ENCODE results near the gene MPP3.

Gene MPP3

GRCh38 chr17:43817826-43818225 lies 15.1 kb downstream of the MPP3 start:
- Histone ChIP-seq H3K27ac (ENCODE audit: low read depth, low read length) (no peak overlapping the region), H3K9me2 (replicated peaks; ENCODE audit: insufficient read depth, low read length) (no peaks in the 10 kb centered on the region), H3K4me3 (ENCODE audit: insufficient read depth, low read length, poor library complexity, severe bottlenecking) (no peak overlapping the region), H3K36me3 (ENCODE audit: low read length) (no peaks in the 10 kb centered on the region), H3K9ac (ENCODE audit: low read length) (no peak overlapping the region), H2AFZ (ENCODE audit: low read depth, low read length, severe bottlenecking) (no peak overlapping the region), H3K4me2 (ENCODE audit: low read depth, low read length, poor library complexity, severe bottlenecking) (no peak overlapping the region), H3K79me2 (ENCODE audit: insufficient read depth, low read length) (no peaks in the 10 kb centered on the region), H3K27me3 (ENCODE audit: low read length) (0 out of 2 replicates have a peak, but pooled peaks cover 6% of the 10 kb centered on the region), H3K9me3 (ENCODE audit: insufficient read depth, low read length) (no peaks in the 10 kb centered on the region), H3F3A (ENCODE audit: insufficient read depth) (no peaks in the 10 kb centered on the region), H4K20me1 (ENCODE audit: low read depth, low read length) (no peaks in the 10 kb centered on the region)
- TF ChIP-seq, protein P1, sequence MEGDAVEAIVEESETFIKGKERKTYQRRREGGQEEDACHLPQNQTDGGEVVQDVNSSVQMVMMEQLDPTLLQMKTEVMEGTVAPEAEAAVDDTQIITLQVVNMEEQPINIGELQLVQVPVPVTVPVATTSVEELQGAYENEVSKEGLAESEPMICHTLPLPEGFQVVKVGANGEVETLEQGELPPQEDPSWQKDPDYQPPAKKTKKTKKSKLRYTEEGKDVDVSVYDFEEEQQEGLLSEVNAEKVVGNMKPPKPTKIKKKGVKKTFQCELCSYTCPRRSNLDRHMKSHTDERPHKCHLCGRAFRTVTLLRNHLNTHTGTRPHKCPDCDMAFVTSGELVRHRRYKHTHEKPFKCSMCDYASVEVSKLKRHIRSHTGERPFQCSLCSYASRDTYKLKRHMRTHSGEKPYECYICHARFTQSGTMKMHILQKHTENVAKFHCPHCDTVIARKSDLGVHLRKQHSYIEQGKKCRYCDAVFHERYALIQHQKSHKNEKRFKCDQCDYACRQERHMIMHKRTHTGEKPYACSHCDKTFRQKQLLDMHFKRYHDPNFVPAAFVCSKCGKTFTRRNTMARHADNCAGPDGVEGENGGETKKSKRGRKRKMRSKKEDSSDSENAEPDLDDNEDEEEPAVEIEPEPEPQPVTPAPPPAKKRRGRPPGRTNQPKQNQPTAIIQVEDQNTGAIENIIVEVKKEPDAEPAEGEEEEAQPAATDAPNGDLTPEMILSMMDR (IDR thresholded peaks at IDR 0.05; ENCODE audit: insufficient read depth, low read length, poor library complexity, severe bottlenecking), result no peak
- TF ChIP-seq EZH2phosphoT487 (conservative IDR thresholded peaks at IDR 0.05; ENCODE audit: low read length), result no peak

- TF ChIP-seq, protein P1 (IDR thresholded peaks at IDR 0.05; ENCODE audit: insufficient read depth, low read length, poor library complexity, severe bottlenecking), result no peak
- no peak for TF ChIP-seq EZH2phosphoT487 (conservative IDR thresholded peaks at IDR 0.05; ENCODE audit: low read length)
- Histone ChIP-seq H3K79me2 (ENCODE audit: insufficient read depth, low read length) (no peaks in the 10 kb centered on the region), H2AFZ (ENCODE audit: low read depth, low read length, severe bottlenecking) (no peak overlapping the region), H3K4me2 (ENCODE audit: low read depth, low read length, poor library complexity, severe bottlenecking) (no peak overlapping the region), H3F3A (ENCODE audit: insufficient read depth) (no peaks in the 10 kb centered on the region), H3K27me3 (ENCODE audit: low read length) (0 out of 2 replicates have a peak, but pooled peaks cover 2% of the 10 kb centered on the region), H3K4me3 (ENCODE audit: insufficient read depth, low read length, poor library complexity, severe bottlenecking) (no peak overlapping the region), H3K9ac (ENCODE audit: low read length) (no peak overlapping the region), H3K9me2 (replicated peaks; ENCODE audit: insufficient read depth, low read length) (no peaks in the 10 kb centered on the region), H4K20me1 (ENCODE audit: low read depth, low read length) (no peaks in the 10 kb centered on the region), H3K36me3 (ENCODE audit: low read length) (no peaks in the 10 kb centered on the region), H3K9me3 (ENCODE audit: insufficient read depth, low read length) (no peaks in the 10 kb centered on the region), H3K27ac (ENCODE audit: low read depth, low read length) (no peak overlapping the region)
These were observed 16.3 kb downstream of the MPP3 start for GRCh38 chr17:43816336-43817320.

- no peak overlapping the region for H3K4me2 ChIP-seq (ENCODE audit: low read depth, low read length, poor library complexity, severe bottlenecking)
- H3K79me2 ChIP-seq (ENCODE audit: insufficient read depth, low read length), result no peaks in the 10 kb centered on the region
- no peak overlapping the region for H3K27ac ChIP-seq (ENCODE audit: low read depth, low read length)
- H3K9me2 ChIP-seq (replicated peaks; ENCODE audit: insufficient read depth, low read length), result no peaks in the 10 kb centered on the region
- H3K36me3 ChIP-seq (ENCODE audit: low read length), result no peaks in the 10 kb centered on the region
- H3K27me3 ChIP-seq (ENCODE audit: low read length), result no peaks in the 10 kb centered on the region
- no peak overlapping the region for H2AFZ ChIP-seq (ENCODE audit: low read depth, low read length, severe bottlenecking)
- H4K20me1 ChIP-seq (ENCODE audit: low read depth, low read length), result no peaks in the 10 kb centered on the region
- no peaks in the 10 kb centered on the region for H3F3A ChIP-seq (ENCODE audit: insufficient read depth)
- H3K4me3 ChIP-seq (ENCODE audit: insufficient read depth, low read length, poor library complexity, severe bottlenecking), result no peak overlapping the region
- TF ChIP-seq EZH2phosphoT487 (conservative IDR thresholded peaks at IDR 0.05; ENCODE audit: low read length), result no peak
- TF ChIP-seq, protein P1 (IDR thresholded peaks at IDR 0.05; ENCODE audit: insufficient read depth, low read length, poor library complexity, severe bottlenecking), result no peak
- no peak overlapping the region for H3K9ac ChIP-seq (ENCODE audit: low read length)
- no peaks in the 10 kb centered on the region for H3K9me3 ChIP-seq (ENCODE audit: insufficient read depth, low read length)
These were observed 18.2 kb downstream of the MPP3 start for GRCh38 chr17:43814714-43815113.

Data from SU-DHL-6 (cell line).